ES-I3 (cell line): ENCODE results near the gene AMPD3.

Experiments used
- H3K36me3 ChIP-seq: 2 replicates; pipeline ENCODE4 v1.6.1; 2013; ENCODE audit warnings: mild to moderate bottlenecking, low read length, control low read depth, moderate library complexity; ENCODE audit not compliant: insufficient read depth
- H3K4me1 ChIP-seq: 2 replicates; pipeline ENCODE4 v1.6.1; 2013; ENCODE audit warnings: mild to moderate bottlenecking, control low read depth, low read length; ENCODE audit not compliant: insufficient read depth
- H3K9ac ChIP-seq: 2 replicates; pipeline ENCODE4 v1.6.1; 2013; ENCODE audit warnings: low read depth, mild to moderate bottlenecking, low read length, moderate library complexity
- H3K9me3 ChIP-seq: 2 replicates; pipeline ENCODE4 v1.6.1; 2013; ENCODE audit warnings: mild to moderate bottlenecking, low read length, moderate library complexity; ENCODE audit not compliant: control insufficient read depth, insufficient read depth

AMPD3 gene

DNA sequence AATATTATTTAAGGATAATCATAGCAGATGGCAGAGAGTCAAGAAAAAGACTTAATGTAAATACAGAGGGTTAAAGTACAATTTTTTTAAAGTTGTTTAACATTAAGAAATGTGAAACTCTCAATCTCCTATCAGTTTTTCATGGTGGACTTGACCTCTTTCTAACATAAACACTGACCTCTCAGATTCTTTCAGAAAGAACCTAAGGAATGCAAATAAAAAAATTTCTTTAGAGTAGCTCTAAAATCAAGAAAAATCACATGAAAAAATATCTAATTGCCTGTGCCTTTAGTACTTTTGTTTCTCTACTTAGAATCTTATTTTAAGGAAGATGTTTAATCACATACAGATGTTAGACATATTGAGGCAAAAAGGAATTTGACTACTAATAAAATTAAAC lies 73.1 kb downstream of the AMPD3 start:
- Histone ChIP-seq H3K9me3 (no peaks in the 10 kb centered on the region), H3K36me3 (peaks cover 8% of the 10 kb centered on the region), H3K9ac (no peak overlapping the region), H3K4me1 (no peaks in the 10 kb centered on the region)

DNA sequence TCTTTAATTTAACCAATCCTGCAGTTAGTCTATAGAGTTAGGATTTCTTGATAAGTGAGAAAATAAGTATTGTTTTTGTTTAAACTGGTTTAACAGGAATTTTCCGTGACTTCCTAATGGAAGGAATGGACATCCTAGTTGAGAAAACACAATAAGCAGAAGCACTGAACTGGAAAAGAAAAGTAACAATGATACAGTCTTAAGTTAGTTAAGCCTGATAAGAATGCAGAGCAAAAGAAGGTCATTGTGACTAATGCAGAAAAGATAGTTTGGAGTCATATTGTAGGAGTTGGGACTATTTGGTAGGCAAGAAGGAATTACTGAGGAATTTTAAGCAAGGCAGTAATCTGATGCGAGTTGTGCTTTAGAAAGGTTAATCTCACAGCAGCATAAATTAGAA lies 74.2 kb downstream of the AMPD3 start:
- H3K4me1 ChIP-seq: no peaks in the 10 kb centered on the region
- no peak overlapping the region for H3K9ac ChIP-seq
- H3K36me3 ChIP-seq: peaks cover 8% of the 10 kb centered on the region

DNA sequence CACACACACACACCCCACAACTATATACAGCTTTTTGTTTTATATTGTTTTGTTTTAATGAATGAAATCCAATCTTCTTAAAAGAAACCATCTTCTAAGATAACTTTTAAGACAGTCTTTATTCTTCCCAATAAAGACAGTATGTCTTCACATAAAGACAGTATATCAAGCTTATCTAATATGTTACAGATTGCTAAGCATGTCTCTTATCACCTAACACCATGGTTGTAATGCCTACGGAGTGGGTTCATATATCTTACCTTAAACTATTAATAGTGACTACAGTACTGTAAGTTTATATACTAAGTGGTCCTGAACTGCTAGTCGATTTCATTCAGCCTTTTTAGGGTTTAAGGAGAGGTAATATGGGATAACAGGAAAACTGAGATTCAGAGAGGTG lies 77.5 kb downstream of the AMPD3 start:
- no peaks in the 10 kb centered on the region for H3K4me1 ChIP-seq
- no peak overlapping the region for H3K9ac ChIP-seq
- no peaks in the 10 kb centered on the region for H3K9me3 ChIP-seq
- H3K36me3 ChIP-seq: peaks cover 4% of the 10 kb centered on the region

More for the DNA sequence above, 74.2 kb downstream of the AMPD3 start:
- H3K9me3 ChIP-seq: no peaks in the 10 kb centered on the region

DNA sequence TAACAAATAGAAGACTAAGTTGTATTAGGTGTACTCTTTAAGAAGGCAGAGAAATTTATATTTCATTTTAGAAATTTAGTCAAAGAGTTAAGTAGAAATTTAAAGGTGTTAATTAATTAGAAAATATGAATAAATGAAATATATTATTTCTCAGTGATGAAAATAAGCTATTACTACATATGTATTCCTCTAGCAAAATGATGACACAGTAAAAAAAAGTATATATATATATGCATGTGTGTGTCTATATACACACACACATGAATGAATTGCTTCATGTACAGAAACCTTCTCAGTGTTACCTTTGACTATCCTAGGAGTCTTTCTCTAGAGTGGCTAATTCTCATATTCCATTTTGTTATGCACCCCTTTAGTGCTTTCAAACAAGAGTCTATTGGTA lies 78.3 kb downstream of the AMPD3 start:
- Histone ChIP-seq H3K36me3 (peaks cover 4% of the 10 kb centered on the region), H3K9me3 (no peaks in the 10 kb centered on the region), H3K9ac (no peak overlapping the region), H3K4me1 (no peaks in the 10 kb centered on the region)

DNA sequence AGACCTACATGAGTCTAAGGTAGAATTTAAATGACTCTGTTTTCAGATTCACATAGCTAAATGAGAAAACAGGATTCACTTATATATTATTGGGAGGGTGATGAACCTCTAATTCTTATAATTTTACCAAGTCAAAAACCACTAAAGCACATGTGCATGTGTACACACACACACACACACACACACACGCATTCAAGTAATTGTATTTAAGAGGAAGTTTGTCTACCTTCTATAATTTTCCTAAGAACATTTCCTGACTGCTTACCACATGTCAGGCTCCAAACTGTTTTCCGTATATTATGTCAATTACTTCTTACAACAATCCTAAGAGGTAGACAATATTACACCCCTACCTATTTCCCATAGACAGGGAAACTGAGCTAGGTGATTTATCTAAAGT lies 79.3 kb downstream of the AMPD3 start:
- Histone ChIP-seq H3K36me3 (peaks cover 4% of the 10 kb centered on the region), H3K9ac (no peak overlapping the region), H3K9me3 (no peaks in the 10 kb centered on the region), H3K4me1 (no peaks in the 10 kb centered on the region)

DNA sequence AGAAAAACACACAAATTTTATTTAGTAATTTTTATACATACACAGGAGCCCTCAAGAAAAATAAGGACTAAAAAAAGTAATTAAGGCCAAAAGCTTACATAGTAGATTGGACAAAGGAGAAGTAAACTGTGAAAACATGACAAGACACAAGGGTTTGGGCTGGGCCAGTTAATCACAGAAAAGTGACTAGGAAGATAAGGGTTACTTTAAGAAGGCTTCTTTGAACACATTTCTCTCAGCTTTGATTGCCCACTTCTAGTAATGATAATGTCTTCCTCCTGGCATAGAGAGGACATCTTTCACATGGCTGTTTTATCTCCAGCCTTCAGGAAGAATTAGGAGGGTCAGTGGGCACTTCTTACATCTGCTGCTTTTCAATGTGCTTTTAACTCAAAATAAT lies 82.5 kb downstream of the AMPD3 start:
- H3K4me1 ChIP-seq: peaks cover 4% of the 10 kb centered on the region; the same call in 1 of the 2 replicates
- H3K9me3 ChIP-seq: no peaks in the 10 kb centered on the region
- no peak overlapping the region for H3K9ac ChIP-seq
- no peaks in the 10 kb centered on the region; the same call in 1 of the 2 replicates for H3K36me3 ChIP-seq

DNA sequence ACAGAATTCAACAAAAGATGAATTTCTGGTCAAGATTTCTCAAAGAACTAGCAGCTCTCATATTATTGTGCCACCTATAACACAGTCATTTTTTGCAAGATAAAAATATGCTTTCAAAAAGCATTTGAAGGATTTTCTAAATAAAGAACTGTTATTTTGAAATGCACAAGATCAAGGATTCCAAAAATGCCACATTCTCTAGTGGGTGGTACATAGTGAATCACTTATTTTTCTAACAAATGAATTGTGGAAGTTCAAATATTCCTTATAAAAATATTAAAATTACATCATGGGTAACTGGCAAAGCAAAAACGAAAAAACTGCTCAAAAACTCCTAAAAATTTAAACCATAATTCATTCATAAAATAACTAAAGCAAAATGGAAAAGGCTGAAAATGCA lies 83.9 kb downstream of the AMPD3 start:
- H3K9me3 ChIP-seq: 0 out of 2 replicates have a peak, but pooled peaks cover 2% of the 10 kb centered on the region
- peaks cover 4% of the 10 kb centered on the region; the same call in 1 of the 2 replicates for H3K4me1 ChIP-seq
- no peaks in the 10 kb centered on the region; the same call in 1 of the 2 replicates for H3K36me3 ChIP-seq
- no peak overlapping the region for H3K9ac ChIP-seq

DNA sequence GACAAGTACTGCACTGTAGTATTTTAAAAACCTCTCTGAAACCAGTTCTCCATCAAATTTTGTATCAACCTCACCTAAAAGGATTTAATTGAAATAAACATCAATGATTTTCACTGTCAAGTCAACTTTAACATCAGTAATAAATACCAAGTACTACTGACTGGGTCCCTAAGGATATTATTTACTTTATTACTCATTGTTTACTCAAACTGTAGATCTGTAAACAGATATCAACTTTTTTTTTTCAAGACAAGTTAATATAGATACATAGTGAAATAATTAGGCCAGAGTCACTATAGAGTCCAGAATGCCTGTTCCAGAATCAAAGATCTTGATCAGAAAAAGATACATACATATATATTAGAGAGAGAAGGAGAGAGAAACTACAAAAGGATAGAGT lies 84.3 kb downstream of the AMPD3 start:
- no peaks in the 10 kb centered on the region; the same call in 1 of the 2 replicates for H3K36me3 ChIP-seq
- no peak overlapping the region for H3K9ac ChIP-seq
- H3K4me1 ChIP-seq: peaks cover 4% of the 10 kb centered on the region; the same call in 1 of the 2 replicates
- H3K9me3 ChIP-seq: 0 out of 2 replicates have a peak, but pooled peaks cover 2% of the 10 kb centered on the region

DNA sequence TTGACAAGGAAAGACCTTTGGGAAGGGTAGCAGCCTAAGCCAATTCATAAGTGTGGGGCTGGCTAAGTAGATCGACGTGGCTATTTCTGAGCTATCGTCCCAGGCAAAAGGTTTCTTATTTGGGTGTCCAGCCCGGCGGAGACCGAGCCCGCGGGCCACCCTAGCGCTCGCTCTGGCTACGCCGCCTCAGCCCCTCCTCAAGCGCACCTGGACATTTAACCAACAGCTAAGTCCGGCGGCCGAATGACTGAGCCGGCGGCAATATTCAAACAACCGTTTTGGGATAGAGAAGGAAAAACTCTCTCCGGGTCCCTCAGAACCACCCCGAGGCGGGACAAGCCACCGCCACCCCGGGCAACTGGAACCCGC lies 85.5 kb downstream of the AMPD3 start:
- Histone ChIP-seq H3K9me3 (0 out of 2 replicates have a peak, but pooled peaks cover 2% of the 10 kb centered on the region), H3K36me3 (no peaks in the 10 kb centered on the region; the same call in 1 of the 2 replicates), H3K4me1 (peaks cover 4% of the 10 kb centered on the region; the same call in 1 of the 2 replicates), H3K9ac (peak overlapping the region; percentile 99)

DNA sequence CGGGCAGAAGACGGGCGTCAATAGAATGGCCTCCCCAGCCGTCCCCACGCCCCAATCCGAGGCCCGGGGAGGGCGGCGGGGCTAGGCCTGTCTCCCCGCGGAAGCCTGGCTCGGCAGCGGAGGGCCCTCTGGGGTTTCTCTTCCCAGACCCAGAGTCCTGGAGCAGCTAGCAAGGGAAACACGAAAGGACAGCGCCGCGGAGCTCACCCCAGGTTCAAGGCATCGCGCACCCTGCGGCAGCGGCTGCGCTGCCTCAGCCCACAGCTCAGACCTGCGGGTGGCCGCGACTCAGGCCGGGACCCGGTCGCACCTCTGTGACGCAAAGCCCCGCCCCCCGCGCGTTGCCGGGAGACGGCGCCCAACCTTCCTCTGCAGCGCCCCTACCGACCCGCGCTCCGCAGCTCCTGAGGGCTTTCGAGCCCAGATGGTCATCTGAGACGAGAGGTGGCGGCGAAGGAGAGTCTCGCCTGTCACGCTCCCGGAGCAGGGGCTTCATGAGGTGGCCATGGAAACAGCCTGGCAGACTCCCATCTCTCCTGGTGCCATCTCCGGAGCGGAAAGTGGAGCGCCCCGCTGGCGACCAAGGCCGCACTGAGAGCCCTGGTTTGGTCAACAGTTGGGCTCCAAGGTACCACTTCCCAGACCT lies 86.0 kb downstream of the AMPD3 start, which contains the start of gene RNF141:
Gene RNF141 (minus strand): TSS at position 273 of the 646 bp plus-strand sequence. CDS start 7,029 bp downstream, outside the sequence.
- Histone ChIP-seq H3K4me1 (peaks cover 4% of the 10 kb centered on the region; the same call in 1 of the 2 replicates), H3K36me3 (no peaks in the 10 kb centered on the region; the same call in 1 of the 2 replicates), H3K9ac (peak within 1 kb of the TSS; percentile 99), H3K9me3 (0 out of 2 replicates have a peak, but pooled peaks cover 2% of the 10 kb centered on the region)

DNA sequence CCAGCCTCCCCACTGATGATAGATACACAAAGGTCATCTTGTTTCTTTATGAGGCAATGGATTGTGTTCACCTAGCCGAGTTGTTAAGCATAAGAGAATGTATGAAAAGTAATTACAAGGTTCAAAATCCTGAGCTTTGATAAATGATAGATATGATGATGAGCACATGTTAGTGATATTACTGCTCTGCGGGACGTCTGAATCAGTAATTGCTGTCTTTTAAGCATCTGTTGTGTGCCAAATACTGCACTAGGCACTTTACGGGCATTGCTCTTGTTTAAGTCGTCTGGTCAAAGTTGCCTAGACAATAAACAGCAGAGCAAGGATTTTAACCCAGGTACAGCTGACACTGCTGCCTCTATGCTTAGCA lies 86.5 kb downstream of the AMPD3 start:
- Histone ChIP-seq H3K9ac (peak overlapping the region; percentile 99; the same call in 1 of the 2 replicates), H3K9me3 (0 out of 2 replicates have a peak, but pooled peaks cover 2% of the 10 kb centered on the region), H3K4me1 (peaks cover 4% of the 10 kb centered on the region; the same call in 1 of the 2 replicates), H3K36me3 (no peaks in the 10 kb centered on the region; the same call in 1 of the 2 replicates)

DNA sequence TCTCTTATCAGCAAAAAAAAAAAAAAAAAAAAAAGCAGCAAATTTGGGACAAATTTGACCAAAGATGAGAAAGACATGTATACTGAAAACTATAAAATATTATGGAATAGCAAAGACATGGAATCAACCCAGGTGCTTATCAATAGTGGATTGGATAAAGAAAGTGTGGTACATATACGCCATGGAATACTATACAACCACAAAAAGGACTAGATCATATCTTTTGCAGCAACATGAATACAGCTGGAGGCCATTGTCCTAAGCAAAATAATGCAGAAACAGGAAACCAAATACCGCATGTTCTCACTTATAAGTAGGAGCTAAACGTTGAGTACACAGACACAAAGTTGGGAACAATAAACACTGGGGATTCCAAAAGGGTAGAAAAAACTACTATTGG lies 87.7 kb downstream of the AMPD3 start:
- Histone ChIP-seq H3K9me3 (0 out of 2 replicates have a peak, but pooled peaks cover 2% of the 10 kb centered on the region), H3K9ac (no peak overlapping the region), H3K36me3 (no peaks in the 10 kb centered on the region), H3K4me1 (peaks cover 4% of the 10 kb centered on the region; the same call in 1 of the 2 replicates)

DNA sequence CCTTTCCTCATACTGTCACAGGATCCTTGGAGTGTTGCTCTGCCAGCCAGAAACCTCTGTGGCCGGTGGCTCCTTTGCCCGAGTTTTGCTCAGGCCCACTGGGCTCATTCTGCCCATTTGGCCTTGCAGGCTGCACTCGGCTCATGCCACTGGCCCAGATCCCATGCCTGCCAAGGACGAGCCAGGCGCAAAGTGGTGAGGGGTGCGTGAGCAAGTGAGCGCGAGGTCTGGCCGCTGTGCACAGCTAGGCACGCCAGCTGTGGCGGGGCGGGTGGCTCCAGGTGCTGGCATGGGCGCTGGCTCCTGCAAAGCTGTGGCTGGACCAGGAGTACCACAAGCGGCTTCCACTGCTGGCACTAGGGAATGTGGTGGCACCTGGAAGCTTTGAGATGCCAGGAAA lies 88.7 kb downstream of the AMPD3 start:
- H3K36me3 ChIP-seq: no peaks in the 10 kb centered on the region
- 0 out of 2 replicates have a peak, but pooled peaks cover 2% of the 10 kb centered on the region for H3K9me3 ChIP-seq
- no peak overlapping the region for H3K9ac ChIP-seq
- H3K4me1 ChIP-seq: peaks cover 4% of the 10 kb centered on the region; the same call in 1 of the 2 replicates

DNA sequence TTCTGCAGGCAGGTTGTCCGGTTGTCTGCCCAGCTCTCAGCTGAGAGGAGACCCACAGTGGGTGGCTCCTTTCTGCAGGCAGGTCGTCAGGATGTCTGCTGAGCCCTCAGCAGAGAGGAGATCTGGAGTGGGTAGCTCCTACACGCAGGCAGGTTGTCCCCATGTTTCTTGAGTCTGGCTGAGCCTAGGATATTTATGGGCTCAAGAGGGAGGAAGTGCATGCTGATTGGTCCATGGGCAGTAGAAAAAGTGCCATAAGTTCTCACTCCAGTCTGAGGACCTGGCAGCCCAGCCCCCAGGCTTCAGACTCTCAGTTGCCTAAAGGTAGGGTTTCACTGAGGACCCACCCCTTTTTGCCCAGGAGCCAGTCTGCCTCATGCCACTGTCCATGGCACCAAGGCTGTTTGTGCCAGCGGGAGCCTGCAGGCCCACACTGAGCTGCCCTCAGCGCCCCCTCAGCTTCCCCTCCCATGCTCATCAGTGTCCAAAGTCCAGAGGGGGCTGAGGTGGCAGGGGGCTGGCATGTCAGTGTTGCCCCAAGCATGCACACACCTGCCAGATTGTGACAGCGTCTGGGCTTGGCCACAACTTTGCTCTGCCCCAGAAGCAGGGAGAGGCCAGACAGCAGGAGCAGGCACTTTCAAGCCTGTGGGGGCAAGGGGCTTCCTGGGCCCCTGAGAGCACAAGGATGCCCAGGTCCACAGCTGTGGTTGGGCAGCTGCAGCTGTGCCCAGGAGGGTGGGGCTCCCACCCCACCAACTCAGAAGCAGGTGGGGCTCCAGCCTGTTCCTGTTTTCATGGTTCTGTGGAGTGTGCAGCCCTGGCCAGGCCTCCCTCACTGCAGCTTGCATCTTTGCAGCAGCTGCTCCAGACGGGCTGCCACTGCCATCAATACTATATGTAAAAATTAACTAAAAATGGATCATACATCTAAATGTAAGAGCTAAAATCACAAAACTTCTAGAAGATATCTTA lies 89.7 kb downstream of the AMPD3 start:
- Histone ChIP-seq H3K4me1 (peaks cover 3% of the 10 kb centered on the region; the same call in 1 of the 2 replicates), H3K9ac (no peak overlapping the region), H3K9me3 (0 out of 2 replicates have a peak, but pooled peaks cover 2% of the 10 kb centered on the region), H3K36me3 (no peaks in the 10 kb centered on the region)
